Skeletal muscle satellite cell (primary cell): ENCODE data around the gene HSPB6.

Experiments used
- H3K27me3 ChIP-seq: 2 replicates; pipeline ENCODE4 v1.7.0; 2013; ENCODE audit warnings: low read length; ENCODE audit not compliant: control insufficient read depth, insufficient read depth
- H3K36me3 ChIP-seq: 2 replicates; pipeline ENCODE4 v1.7.0; 2013; ENCODE audit warnings: mild to moderate bottlenecking, control low read depth, low read length; ENCODE audit not compliant: insufficient read depth
- H3K4me1 ChIP-seq: 2 replicates; pipeline ENCODE4 v1.7.0; 2013; ENCODE audit warnings: low read length; ENCODE audit not compliant: control insufficient read depth, insufficient read depth
- H3K4me2 ChIP-seq: 2 replicates; pipeline ENCODE4 v1.7.0; 2013; ENCODE audit warnings: mild to moderate bottlenecking, low read length
- H3K4me3 ChIP-seq: 2 replicates; pipeline ENCODE4 v1.7.0; 2013; ENCODE audit warnings: low read length
- H3K9ac ChIP-seq: 2 replicates; pipeline ENCODE4 v1.7.0; 2013; ENCODE audit warnings: mild to moderate bottlenecking, low read depth, low read length, moderate library complexity
- H3K9me3 ChIP-seq: replicated peaks from 2 replicates; pipeline ENCODE4 v1.7.0; 2013; ENCODE audit warnings: mild to moderate bottlenecking, control low read depth, low read length

The HSPB6 gene

DNA sequence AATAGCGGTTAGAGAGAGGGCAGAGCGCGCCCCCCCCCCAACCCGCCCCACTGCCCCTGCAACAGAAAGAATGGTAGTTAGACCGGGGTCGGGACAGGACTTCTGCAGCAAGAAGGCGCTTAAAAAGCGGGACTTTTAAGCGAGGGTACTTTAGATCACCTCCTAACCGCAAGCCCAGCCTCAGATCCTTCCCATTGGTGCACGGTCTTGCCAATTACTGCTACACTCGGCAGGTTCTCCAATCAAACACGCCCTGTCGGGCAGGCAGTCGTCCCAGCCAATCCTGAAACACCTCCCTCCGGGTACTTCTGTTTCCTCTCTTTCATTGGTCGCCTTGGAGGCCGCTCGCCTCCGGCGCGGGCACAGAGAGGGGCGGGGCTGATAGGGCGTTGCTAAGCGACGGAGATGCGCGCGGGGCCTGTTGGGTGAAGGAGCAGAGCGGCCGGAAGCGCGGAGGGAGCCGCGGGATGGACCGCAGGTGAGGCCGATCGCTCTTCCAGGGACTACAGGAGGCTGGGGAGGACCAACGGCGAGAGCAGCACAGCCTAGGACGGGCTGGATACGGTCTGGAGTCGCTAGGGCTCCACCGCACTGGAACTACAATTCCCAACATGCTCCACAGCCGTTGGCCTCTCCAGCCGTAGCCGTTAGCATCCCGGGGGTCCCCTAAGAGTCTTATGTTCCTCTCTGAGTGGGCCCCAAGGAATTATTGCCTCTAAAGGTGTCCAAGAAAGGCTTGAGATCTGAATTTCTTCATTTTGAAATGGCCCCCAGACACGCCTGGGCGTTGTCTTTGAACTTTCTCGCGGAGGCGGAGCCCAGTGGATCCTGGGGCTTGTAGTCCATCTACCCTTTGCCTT is 1.1 kb upstream of the HSPB6 start, which contains the start of gene PROSER3:
PROSER3 (plus strand) TSS at position 428 of the 860 bp plus-strand sequence; CDS start at position 468, 40 bp downstream.
- Histone ChIP-seq H3K4me1 (peaks cover 38% of the 10 kb centered on the region), H3K27me3 (no peaks in the 10 kb centered on the region), H3K36me3 (peaks cover 27% of the 10 kb centered on the region), H3K4me2 (peak within 1 kb of the TSS; percentile 79), H3K4me3 (peak within 1 kb of the TSS; percentile 92), H3K9me3 (no peaks in the 10 kb centered on the region), H3K9ac (peak within 1 kb of the TSS; percentile 94)

DNA sequence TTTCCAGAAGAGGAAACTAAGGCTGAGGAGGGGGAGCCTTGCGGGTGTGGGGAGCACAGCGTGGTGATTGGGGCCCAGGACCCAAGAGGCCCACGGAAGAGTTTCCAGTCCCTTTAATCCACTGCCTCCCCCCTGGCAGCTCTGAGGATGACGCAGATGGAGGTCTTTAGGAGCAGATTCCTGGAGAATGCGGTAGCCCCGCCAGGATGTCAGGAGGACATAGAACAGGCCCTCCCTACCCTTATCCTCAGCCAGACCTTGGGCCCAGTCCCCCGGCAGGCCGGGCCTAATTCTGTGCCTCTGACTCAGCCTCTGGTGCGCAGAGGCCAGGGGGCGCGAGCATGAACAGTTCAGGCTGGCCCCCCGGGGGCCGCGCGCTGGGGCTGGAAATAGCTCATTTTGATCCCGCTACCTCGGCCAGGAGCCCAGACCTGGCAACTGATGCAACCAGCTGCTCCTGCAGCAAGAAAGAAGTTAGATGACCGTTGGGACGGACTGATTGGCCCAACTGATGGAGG is 461 bp upstream of the HSPB6 start:
- peaks cover 34% of the 10 kb centered on the region for H3K36me3 ChIP-seq
- peaks cover 38% of the 10 kb centered on the region for H3K4me1 ChIP-seq
- no peaks in the 10 kb centered on the region for H3K9me3 ChIP-seq
- H3K27me3 ChIP-seq, result no peaks in the 10 kb centered on the region
- H3K9ac ChIP-seq, result peak overlapping the region; percentile 77
- peak overlapping the region; percentile 62 for H3K4me3 ChIP-seq
- H3K4me2 ChIP-seq, result peak overlapping the region; percentile 79

DNA sequence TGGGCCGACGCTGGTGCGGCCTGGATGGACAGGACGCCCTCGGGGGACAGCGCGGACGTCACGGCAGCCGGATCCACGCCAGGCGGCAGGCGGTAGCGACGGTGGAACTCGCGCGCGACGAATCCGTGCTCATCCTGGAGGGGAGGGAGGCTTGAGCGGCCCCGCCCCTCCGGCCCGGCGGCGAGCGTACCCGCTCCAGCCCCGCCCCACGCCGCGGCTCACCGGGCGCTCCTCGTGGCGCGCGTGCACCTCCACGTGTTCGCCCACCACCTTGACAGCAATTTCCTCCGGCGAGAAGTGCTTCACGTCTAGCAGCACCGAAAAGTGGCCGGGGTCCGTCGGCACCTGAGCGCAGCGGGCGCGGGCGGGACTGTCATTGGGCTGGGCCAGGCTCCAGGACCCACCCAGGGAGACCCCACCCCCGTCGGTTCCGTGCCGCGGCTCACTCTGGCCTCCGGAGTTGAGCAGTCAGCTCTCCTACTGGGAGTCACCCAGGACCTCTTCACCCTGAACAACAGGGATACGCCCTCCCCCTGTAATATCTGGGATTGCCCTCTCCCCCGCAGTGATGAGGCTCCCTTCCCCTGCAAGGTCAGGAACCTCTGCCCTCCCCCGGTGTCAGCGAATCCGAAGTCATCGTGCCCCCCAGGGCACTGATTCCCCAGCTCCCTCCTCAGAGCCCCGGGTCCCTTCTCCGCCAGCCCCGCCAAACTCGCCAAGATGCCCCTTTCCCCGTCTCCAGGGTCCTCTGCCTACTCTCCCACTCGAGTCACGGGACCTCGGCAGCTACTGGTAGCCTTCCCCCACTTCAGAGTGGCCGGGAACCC is 1.1 kb downstream of the HSPB6 start:
- peak overlapping the region; percentile 79 for H3K4me2 ChIP-seq
- H3K27me3 ChIP-seq, result no peaks in the 10 kb centered on the region
- H3K4me3 ChIP-seq, result peak overlapping the region; percentile 62
- peak overlapping the region; percentile 77 for H3K9ac ChIP-seq
- H3K36me3 ChIP-seq, result peaks cover 25% of the 10 kb centered on the region
- H3K9me3 ChIP-seq, result no peaks in the 10 kb centered on the region
- peaks cover 36% of the 10 kb centered on the region for H3K4me1 ChIP-seq

DNA sequence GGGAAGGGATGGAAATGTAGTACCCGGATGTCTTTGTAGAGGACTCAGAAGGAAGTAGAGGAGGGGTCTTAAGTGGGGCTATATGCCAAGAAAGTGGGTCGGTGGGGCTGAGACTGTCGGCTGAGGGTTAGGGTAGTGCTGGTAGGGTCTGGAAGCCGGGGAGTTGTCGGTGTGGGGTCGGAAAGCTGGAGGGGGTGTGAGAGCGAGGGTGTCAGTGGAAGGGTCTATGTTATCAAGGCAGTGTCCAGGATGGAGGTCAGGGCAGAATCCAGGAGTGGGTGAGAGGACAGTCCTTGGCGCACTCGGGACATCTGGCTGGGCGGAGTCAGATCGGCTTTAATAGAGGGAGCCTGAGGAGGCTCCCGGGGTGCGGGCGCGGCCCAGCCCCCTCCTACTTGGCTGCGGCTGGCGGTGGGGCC is 1.7 kb downstream of the HSPB6 start:
- H3K27me3 ChIP-seq, result no peaks in the 10 kb centered on the region
- peaks cover 24% of the 10 kb centered on the region for H3K36me3 ChIP-seq
- peak overlapping the region; percentile 53 for H3K9ac ChIP-seq

DNA sequence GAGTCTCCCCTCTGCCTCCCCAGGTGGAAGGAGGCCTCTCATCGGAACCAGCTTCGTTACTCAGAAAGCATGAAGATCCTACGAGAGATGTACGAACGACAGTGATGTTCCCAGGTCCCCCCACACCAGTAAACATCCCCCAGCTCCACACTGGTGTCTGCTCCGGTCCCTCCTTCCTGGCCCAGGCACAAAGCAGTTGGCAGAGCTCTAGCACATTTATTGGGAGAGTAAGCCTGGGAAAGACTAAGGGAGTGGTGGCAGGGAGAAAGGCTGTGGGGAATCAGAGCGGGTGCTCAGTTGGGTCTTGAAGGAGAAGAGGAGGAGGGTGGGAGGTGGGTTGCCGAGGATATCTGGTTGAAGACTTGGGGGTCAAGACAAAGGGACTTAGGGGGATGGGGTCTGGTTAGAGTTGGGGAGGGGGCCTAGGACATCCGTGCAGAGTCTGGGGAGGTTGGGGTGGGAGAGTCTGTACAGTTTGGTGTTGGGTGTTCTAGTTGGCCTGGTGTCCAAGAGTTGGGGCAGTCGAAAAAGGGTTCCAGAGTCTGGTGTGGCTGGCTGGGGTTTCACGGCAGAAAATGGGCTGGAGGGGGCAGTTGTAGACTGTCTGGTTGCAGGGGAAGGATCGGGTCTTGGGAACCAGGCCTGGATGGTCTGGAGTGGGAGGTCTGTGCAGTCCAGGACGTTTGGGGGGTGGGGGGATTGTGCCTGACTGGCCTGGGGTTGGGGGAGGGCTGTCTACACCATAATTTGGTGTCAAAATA is 2.3 kb downstream of the HSPB6 start:
- Histone ChIP-seq H3K4me1 (peaks cover 35% of the 10 kb centered on the region), H3K36me3 (peaks cover 24% of the 10 kb centered on the region), H3K4me3 (no peak overlapping the region), H3K27me3 (no peaks in the 10 kb centered on the region), H3K4me2 (no peak overlapping the region), H3K9me3 (no peaks in the 10 kb centered on the region), H3K9ac (no peak overlapping the region)

More for the DNA sequence above, 1.7 kb downstream of the HSPB6 start:
- peak overlapping the region; percentile 79 for H3K4me2 ChIP-seq
- H3K4me1 ChIP-seq, result peaks cover 35% of the 10 kb centered on the region
- H3K4me3 ChIP-seq, result peak overlapping the region; percentile 62
- H3K9me3 ChIP-seq, result no peaks in the 10 kb centered on the region

DNA sequence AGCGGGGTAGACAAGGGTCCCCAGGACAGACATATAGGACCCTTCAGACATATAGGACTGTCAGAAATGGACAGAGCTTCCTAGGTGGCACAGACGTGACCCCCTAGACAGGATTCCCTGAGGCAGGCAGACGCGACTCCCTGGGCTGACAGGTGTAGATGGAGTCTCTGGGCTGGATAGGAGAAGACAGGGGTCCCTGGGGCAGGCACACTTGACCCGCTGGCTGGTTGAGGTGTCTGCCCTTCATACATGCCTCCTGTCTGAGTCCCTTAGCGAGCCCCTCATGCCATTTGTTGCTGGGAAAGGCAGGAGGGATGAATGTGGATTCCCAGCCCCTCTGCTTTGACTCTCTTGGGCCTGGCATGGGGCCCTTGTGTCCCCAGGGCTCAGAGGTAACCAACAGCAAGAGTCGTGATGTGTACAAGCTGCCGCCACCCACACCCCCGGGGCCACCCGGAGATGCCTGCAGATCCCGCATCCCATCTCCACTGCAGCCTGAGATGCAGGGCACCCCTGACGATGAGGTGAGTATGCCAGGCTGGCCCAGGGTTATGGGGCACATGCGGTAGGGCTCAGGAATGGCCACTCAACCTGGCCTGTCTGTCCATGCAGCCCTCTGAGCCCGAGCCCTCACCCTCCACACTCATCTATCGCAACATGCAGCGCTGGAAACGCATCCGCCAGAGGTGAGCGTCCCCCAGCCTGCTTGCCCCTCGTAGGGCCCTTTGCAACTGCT is 3.0 kb downstream of the HSPB6 start:
- H3K4me2 ChIP-seq, result no peak overlapping the region
- H3K4me3 ChIP-seq, result no peak overlapping the region
- H3K36me3 ChIP-seq, result peaks cover 24% of the 10 kb centered on the region

DNA sequence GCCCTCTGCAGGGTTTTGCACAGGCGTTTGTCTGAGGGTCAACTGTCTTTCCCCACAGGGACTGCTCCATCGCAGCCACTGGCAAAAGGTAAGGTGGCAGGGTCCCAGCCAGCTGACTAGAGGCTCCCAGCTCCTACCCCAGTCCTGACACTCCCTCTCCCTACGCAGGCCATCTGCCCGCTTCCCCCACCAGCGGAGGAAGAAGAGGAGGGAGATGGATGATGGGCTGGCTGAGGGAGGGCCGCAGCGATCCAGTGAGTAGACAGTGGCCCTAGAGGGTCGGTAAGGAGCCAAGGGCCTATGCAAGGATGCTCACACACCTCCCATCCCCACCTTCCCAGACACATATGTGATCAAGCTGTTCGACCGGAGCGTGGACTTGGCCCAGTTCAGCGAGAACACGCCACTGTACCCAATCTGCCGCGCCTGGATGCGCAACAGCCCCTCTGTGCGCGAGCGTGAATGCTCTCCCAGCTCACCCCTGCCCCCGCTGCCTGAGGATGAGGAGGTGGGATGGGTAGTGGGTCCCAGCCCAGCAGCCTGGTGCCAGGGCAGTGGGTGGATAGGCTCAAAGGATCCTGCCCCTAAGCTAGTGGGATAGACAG is 4.0 kb downstream of the HSPB6 start:
- no peak overlapping the region for H3K4me3 ChIP-seq
- no peaks in the 10 kb centered on the region for H3K9me3 ChIP-seq
- H3K4me1 ChIP-seq, result peaks cover 33% of the 10 kb centered on the region
- no peak overlapping the region for H3K4me2 ChIP-seq
- H3K9ac ChIP-seq, result no peak overlapping the region
- peaks cover 24% of the 10 kb centered on the region for H3K36me3 ChIP-seq
- no peaks in the 10 kb centered on the region for H3K27me3 ChIP-seq

More for the DNA sequence above, 3.0 kb downstream of the HSPB6 start:
- H3K4me1 ChIP-seq, result peaks cover 33% of the 10 kb centered on the region
- H3K27me3 ChIP-seq, result no peaks in the 10 kb centered on the region
- H3K9me3 ChIP-seq, result no peaks in the 10 kb centered on the region
- no peak overlapping the region for H3K9ac ChIP-seq

DNA sequence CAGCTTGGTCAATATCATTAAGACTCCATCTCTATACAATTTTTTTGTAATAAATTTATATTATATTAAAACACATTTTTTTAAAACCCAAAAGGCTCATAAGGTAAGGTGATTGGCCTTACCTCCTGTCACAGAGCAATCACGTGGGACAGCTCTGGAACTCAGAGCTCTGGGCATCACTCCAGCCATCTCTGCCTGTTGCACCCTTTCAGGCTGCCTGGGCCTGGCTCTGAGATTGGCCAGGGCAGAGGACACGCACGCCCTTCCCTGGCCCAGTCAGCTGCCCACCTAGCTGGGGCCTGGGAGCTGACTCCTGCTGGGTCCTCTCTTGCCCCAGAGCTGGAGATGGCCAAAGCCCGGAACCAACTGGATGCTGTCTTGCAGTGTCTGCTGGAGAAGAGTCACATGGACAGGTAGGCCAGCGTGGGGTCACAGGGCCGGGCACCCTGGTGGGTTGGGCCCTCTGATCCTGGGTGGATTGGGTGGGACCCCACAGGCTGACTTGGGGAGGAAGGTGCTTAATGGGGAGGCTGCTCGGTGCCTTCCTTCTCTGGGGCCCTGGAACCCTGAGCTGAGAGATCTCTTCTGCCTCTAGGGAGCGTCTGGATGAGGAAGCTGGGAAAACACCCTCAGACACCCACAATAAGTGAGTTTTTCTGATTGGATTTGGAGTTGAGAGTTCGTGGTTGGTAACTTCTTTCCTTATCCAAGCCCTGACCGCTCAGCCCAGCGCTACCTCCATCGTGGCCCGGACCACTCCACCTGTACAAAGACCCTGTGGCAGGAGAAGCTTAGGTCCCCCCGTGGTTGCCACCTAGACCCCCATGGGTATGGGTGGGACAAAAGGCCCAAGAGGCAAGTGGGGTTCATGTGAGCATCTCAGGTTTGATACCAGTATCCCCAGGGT is 4.7 kb downstream of the HSPB6 start:
- H3K4me1 ChIP-seq, result peaks cover 30% of the 10 kb centered on the region
- peaks cover 24% of the 10 kb centered on the region for H3K36me3 ChIP-seq
- no peaks in the 10 kb centered on the region for H3K27me3 ChIP-seq

DNA sequence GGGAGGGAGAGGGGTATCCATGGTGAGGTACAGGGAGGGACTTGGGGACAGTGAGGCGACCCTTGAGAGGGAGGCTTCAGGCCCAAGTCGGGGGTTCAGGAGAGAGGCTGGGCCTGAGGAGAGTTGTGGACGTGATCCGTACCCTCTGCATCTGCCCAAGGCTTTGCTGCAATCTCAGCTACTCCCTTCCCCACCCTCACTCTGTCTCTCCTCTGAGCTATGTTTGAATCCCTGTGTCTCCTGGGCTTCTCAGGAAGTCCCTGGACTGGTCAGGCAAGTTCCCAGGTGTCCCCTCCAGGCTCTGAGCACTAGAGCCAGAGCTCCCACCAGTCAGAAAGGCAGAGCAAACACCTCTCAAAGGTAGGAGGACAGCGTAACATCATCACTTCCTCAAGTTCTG is 6.7 kb downstream of the HSPB6 start:
- H3K36me3 ChIP-seq, result peaks cover 24% of the 10 kb centered on the region
- no peaks in the 10 kb centered on the region for H3K27me3 ChIP-seq
- H3K9me3 ChIP-seq, result no peaks in the 10 kb centered on the region
- peaks cover 18% of the 10 kb centered on the region for H3K4me1 ChIP-seq
- H3K4me3 ChIP-seq, result no peak overlapping the region
- peak overlapping the region; percentile 16 for H3K4me2 ChIP-seq
- H3K9ac ChIP-seq, result no peak overlapping the region

More for the DNA sequence above, 4.7 kb downstream of the HSPB6 start:
- no peak overlapping the region for H3K9ac ChIP-seq
- no peaks in the 10 kb centered on the region for H3K9me3 ChIP-seq
- H3K4me2 ChIP-seq, result no peak overlapping the region
- H3K4me3 ChIP-seq, result no peak overlapping the region
